Body of pancreas (tissue), 4 donors: ENCODE data around the gene ZDHHC18.

Experiments used
- CTCF ChIP-seq, 7 experiments: fragments of 450-650 bp in 4 of 7; fragments of 200-600 bp in 3 of 7; sonication (generic) in 3 of 7; IDR thresholded peaks; one replicate each; pipeline ENCODE4 v1.5.1; 2016 to 2019; ENCODE audit warnings: antibody characterized with exemption in 7 of 7
- POLR2A ChIP-seq, 3 donors: fragments of 450-650 bp; IDR thresholded peaks; one replicate each; pipeline ENCODE4 v1.6.1; 2016; ENCODE audit warnings: antibody characterized with exemption in 3 of 3, mild to moderate bottlenecking in 2 of 3

GRCh38 chr1:26853156-26853555 lies 26.7 kb downstream of the ZDHHC18 start:
- TF ChIP-seq CTCF (IDR thresholded peaks at IDR 0.05) (peak; percentile 74 to 87 (median 82)), POLR2A (IDR thresholded peaks at IDR 0.05) (no peak)
